ENCODE data around the gene MYH8.

DNA sequence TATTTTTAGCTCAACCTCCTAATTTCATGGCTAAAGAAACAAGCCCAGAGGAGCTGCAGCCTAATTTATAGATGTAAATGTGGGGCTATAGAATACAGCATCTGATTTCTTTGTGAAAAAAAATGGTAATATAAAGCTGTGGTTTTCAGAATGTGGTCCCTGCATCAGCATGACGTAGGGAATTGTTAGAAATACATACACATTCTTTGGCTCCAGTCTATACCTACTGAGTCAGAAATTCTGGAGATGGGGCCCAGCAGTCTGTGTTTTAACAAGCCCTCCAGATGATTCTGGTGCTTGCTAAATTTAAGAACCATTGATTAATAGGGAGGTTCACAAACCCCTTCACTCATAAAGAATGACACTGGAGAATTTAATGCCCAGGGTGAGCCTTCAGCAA lies 18.1 kb upstream of the MYH8 start:
- TF ChIP-seq, protein P1, sequence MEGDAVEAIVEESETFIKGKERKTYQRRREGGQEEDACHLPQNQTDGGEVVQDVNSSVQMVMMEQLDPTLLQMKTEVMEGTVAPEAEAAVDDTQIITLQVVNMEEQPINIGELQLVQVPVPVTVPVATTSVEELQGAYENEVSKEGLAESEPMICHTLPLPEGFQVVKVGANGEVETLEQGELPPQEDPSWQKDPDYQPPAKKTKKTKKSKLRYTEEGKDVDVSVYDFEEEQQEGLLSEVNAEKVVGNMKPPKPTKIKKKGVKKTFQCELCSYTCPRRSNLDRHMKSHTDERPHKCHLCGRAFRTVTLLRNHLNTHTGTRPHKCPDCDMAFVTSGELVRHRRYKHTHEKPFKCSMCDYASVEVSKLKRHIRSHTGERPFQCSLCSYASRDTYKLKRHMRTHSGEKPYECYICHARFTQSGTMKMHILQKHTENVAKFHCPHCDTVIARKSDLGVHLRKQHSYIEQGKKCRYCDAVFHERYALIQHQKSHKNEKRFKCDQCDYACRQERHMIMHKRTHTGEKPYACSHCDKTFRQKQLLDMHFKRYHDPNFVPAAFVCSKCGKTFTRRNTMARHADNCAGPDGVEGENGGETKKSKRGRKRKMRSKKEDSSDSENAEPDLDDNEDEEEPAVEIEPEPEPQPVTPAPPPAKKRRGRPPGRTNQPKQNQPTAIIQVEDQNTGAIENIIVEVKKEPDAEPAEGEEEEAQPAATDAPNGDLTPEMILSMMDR (IDR thresholded peaks at IDR 0.05): no peak
- no peak for TF ChIP-seq POLR2A (IDR thresholded peaks at IDR 0.05)

Measured in uterus (tissue), 2 donors.